DND-41 (cell line): ENCODE measurements around the gene AUTS2.

ENCODE experiments used
- ATAC-seq: fragments of 200-7000 bp; cut with Tn5 transposase; 3 replicates; pipeline ENCODE4 v1.9.1; 2021; ENCODE audit warnings: low read depth; ENCODE audit not compliant: insufficient read depth
- DNase-seq: peaks from one replicate; pipeline ENCODE4 v3.0.0-alpha.2; 2020
- H2AFZ ChIP-seq: 2 replicates; pipeline ENCODE4 v1.6.0; 2012; ENCODE audit warnings: low read depth, low read length
- H3K27ac ChIP-seq: 2 replicates; pipeline ENCODE4 v1.5.1; 2012; ENCODE audit warnings: low read length, inconsistent platforms
- H3K27me3 ChIP-seq: fragments of 200-600 bp; sonication (generic); 2 replicates; pipeline ENCODE4 v1.6.0; 2012; ENCODE audit warnings: low read length, mild to moderate bottlenecking, inconsistent platforms; ENCODE audit not compliant: insufficient read depth, poor library complexity
- H3K36me3 ChIP-seq: 2 replicates; pipeline ENCODE4 v1.5.1; 2012; ENCODE audit warnings: low read length, inconsistent platforms; ENCODE audit not compliant: insufficient read depth
- H3K4me1 ChIP-seq: 2 replicates; pipeline ENCODE4 v1.5.1; 2012; ENCODE audit warnings: mild to moderate bottlenecking, low read length; ENCODE audit not compliant: insufficient read depth
- H3K4me2 ChIP-seq: 2 replicates; pipeline ENCODE4 v1.6.0; 2012; ENCODE audit warnings: mild to moderate bottlenecking, moderate library complexity, low read length, inconsistent platforms; ENCODE audit not compliant: insufficient read depth
- H3K4me3 ChIP-seq, 2 experiments: fragments of 200-600 bp in 1 of 2; shearing (Covaris generic) in 1 of 2; 2 replicates each; pipeline ENCODE4 v1.5.1; 2012 to 2016; ENCODE audit warnings: inconsistent platforms in 2 of 2, low read length in 2 of 2, mild to moderate bottlenecking in 2 of 2, low read depth in 1 of 2, moderate library complexity in 1 of 2
- H3K79me2 ChIP-seq: 2 replicates; pipeline ENCODE4 v1.6.0; 2012; ENCODE audit warnings: low read length, inconsistent platforms; ENCODE audit not compliant: insufficient read depth
- H3K9ac ChIP-seq: 2 replicates; pipeline ENCODE4 v1.6.0; 2012; ENCODE audit warnings: low read depth, mild to moderate bottlenecking, inconsistent platforms, low read length, moderate library complexity
- H3K9me3 ChIP-seq: 2 replicates; pipeline ENCODE4 v1.5.1; 2012; ENCODE audit warnings: low read length, moderate library complexity, mild to moderate bottlenecking, inconsistent platforms; ENCODE audit not compliant: insufficient read depth, severe bottlenecking
- H4K20me1 ChIP-seq: 2 replicates; pipeline ENCODE4 v1.6.0; 2012; ENCODE audit warnings: low read length; ENCODE audit not compliant: insufficient read depth
- CTCF ChIP-seq: IDR thresholded peaks from 2 replicates; pipeline ENCODE4 v1.5.1; 2012; ENCODE audit warnings: borderline replicate concordance, low read length, moderate library complexity, mild to moderate bottlenecking; ENCODE audit not compliant: poor library complexity, severe bottlenecking; ENCODE audit errors: extremely low read depth
- EZH2 ChIP-seq: IDR thresholded peaks from 3 replicates; pipeline ENCODE4 v1.6.1; 2012; ENCODE audit warnings: borderline replicate concordance, low read depth, mild to moderate bottlenecking, moderate library complexity, low read length, inconsistent platforms; ENCODE audit not compliant: severe bottlenecking

Gene AUTS2

GRCh38 chr7:70040970-70041766 is 442.9 kb downstream of the AUTS2 start:
- no peak for ATAC-seq
- H3K9me3 ChIP-seq = no peaks in the 10 kb centered on the region
- H3K36me3 ChIP-seq = no peaks in the 10 kb centered on the region
- 0 out of 2 replicates have a peak, but pooled peaks cover 2% of the 10 kb centered on the region for H3K79me2 ChIP-seq
- no peak overlapping the region for H3K4me2 ChIP-seq
- no peak overlapping the region for H3K4me3 ChIP-seq
- H3K27ac ChIP-seq = no peak overlapping the region
- no peaks in the 10 kb centered on the region for H3K27me3 ChIP-seq
- TF ChIP-seq EZH2 = no peak
- peak; percentile 64 for TF ChIP-seq CTCF
- no peaks in the 10 kb centered on the region for H3K4me1 ChIP-seq
- DNase-seq = no peak
- no peak overlapping the region for H2AFZ ChIP-seq
- no peak overlapping the region for H3K9ac ChIP-seq
- 0 out of 2 replicates have a peak, but pooled peaks cover 6% of the 10 kb centered on the region for H4K20me1 ChIP-seq

- H3K9ac ChIP-seq = no peak overlapping the region
- ATAC-seq = no peak
- H3K4me3 ChIP-seq = no peak overlapping the region
- H4K20me1 ChIP-seq = 0 out of 2 replicates have a peak, but pooled peaks cover 6% of the 10 kb centered on the region
- no peaks in the 10 kb centered on the region for H3K9me3 ChIP-seq
- no peak overlapping the region for H2AFZ ChIP-seq
- no peak for DNase-seq
- no peaks in the 10 kb centered on the region for H3K36me3 ChIP-seq
- no peaks in the 10 kb centered on the region for H3K27me3 ChIP-seq
- no peak overlapping the region for H3K27ac ChIP-seq
- H3K4me1 ChIP-seq = no peaks in the 10 kb centered on the region
- H3K4me2 ChIP-seq = no peak overlapping the region
- peak; percentile 20 for TF ChIP-seq CTCF
- no peak for TF ChIP-seq EZH2
- peaks cover 5% of the 10 kb centered on the region; the same call in 1 of the 2 replicates for H3K79me2 ChIP-seq
These were observed 444.3 kb downstream of the AUTS2 start for GRCh38 chr7:70042533-70042932.

GRCh38 chr7:70043015-70043538 is 444.8 kb downstream of the AUTS2 start:
- TF ChIP-seq CTCF (no peak), EZH2 (no peak)
- no peaks in the 10 kb centered on the region for H3K9me3 ChIP-seq
- no peaks in the 10 kb centered on the region for H3K27me3 ChIP-seq
- DNase-seq (no peak), ATAC-seq (no peak)
- H4K20me1 ChIP-seq = peaks cover 8% of the 10 kb centered on the region; the same call in 1 of the 2 replicates
- no peaks in the 10 kb centered on the region for H3K36me3 ChIP-seq
- H3K27ac ChIP-seq = no peak overlapping the region
- no peak overlapping the region for H3K4me2 ChIP-seq
- H3K4me3 ChIP-seq = no peak overlapping the region
- no peaks in the 10 kb centered on the region for H3K4me1 ChIP-seq
- no peak overlapping the region for H3K9ac ChIP-seq
- peaks cover 5% of the 10 kb centered on the region; the same call in 1 of the 2 replicates for H3K79me2 ChIP-seq
- no peak overlapping the region for H2AFZ ChIP-seq
